Left lung (tissue), 10 donors: ENCODE data around the gene PTGFR. TPM values are rescaled to one million over a fixed set of nuclear protein-coding genes. Genes with fewer than 3 reads are reported as not detected.

ENCODE experiments used
- ATAC-seq: fragments of 200-7000 bp; cut with Tn5 transposase; one replicate; pipeline ENCODE4 v1.9.1; 2020; ENCODE audit warnings: moderate library complexity
- DNase-seq, 4 donors: peaks; one replicate each; pipeline ENCODE4 v3.0.0-alpha.2; 2013 to 2020
- H3K27ac ChIP-seq, 2 donors: fragments of 200-600 bp; sonication (generic) in 1 of 2; one replicate each; pipeline versions ENCODE4 v1.5.0 to v1.8.0; 2020 to 2021
- H3K27me3 ChIP-seq, 2 donors: fragments of 200-600 bp; sonication (generic) in 1 of 2; one replicate each; pipeline versions ENCODE4 v1.5.0 to v1.8.0; 2020 to 2021
- H3K36me3 ChIP-seq, 2 donors: fragments of 200-600 bp; sonication (generic) in 1 of 2; one replicate each; pipeline versions ENCODE4 v1.5.0 to v1.8.0; 2020 to 2021
- H3K4me1 ChIP-seq, 2 donors: fragments of 200-600 bp; one replicate each; pipeline ENCODE4 v1.8.0; 2021
- H3K4me3 ChIP-seq, 2 donors: fragments of 200-600 bp; sonication (generic) in 1 of 2; one replicate each; pipeline versions ENCODE4 v1.5.0 to v1.8.0; 2020 to 2021; ENCODE audit warnings: mild to moderate bottlenecking in 1 of 2
- H3K9me3 ChIP-seq, 2 donors: fragments of 200-600 bp; sonication (generic) in 1 of 2; one replicate each; pipeline versions ENCODE4 v1.5.0 to v1.8.0; 2020 to 2021
- intact Hi-C, 2 donors: fragments of 100-400 bp; cut with DNase I; formaldehyde crosslinking; loops; one replicate each; pipeline versions ENCODE4 v1.11.2 to v1.14.2; 2022
- polyA plus RNA-seq, 6 donors: library from polyadenylated mRNA; unstranded; fragments of 120-200 nt; gene quantifications; one replicate each; pipeline ENCODE4 v1.2.1, GENCODE V29; 2013; ENCODE audit not compliant: insufficient read length in 6 of 6
- total RNA-seq, 2 donors: library from RNA; stranded (reverse); fragmentation: NEBNext Ultra II Directional; extraction: Animal tissue kit (Norgen Biotek cat#: 25700); gene quantifications; one replicate each; pipeline ENCODE4 v1.2.1, GENCODE V29; 2021
- TF ChIP-seq, protein P1 (sequence below), 2 donors: fragments of 200-600 bp; sonication (generic) in 1 of 2; IDR thresholded peaks; one replicate each; pipeline versions ENCODE4 v1.5.0 to v1.8.0; 2021; ENCODE audit warnings: antibody characterized with exemption in 2 of 2
- donor health status: DM: no; HTN: yes; CAD: no.
- donor health status: DM: no; HTN: no; CAD: no.

PTGFR gene
- total and polyA plus RNA-seq, 8 donors = 0.10 to 4.7 (median 0.16) TPM

DNA sequence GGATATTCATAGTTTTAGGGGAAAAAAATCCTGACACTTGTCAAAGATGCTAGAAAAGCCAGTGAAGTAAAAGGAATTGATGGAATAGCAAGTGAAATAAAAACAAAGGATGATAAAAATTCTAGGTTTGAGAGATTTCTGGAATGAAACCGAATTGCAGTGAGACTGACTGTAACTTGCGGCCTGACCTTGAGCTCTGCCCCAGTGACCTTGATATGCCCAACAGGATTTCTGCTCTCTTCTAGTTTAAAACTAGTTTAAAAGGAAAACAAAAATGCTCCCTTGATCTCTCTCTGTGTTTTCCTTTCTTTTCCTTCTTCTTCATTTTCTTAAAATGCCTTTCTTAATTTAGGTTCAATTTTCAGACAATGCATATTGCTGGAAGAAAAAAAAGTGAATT lies 74.6 kb downstream of the PTGFR start:
- DNase-seq (no peak), ATAC-seq (no peak)
- TF ChIP-seq, protein P1, sequence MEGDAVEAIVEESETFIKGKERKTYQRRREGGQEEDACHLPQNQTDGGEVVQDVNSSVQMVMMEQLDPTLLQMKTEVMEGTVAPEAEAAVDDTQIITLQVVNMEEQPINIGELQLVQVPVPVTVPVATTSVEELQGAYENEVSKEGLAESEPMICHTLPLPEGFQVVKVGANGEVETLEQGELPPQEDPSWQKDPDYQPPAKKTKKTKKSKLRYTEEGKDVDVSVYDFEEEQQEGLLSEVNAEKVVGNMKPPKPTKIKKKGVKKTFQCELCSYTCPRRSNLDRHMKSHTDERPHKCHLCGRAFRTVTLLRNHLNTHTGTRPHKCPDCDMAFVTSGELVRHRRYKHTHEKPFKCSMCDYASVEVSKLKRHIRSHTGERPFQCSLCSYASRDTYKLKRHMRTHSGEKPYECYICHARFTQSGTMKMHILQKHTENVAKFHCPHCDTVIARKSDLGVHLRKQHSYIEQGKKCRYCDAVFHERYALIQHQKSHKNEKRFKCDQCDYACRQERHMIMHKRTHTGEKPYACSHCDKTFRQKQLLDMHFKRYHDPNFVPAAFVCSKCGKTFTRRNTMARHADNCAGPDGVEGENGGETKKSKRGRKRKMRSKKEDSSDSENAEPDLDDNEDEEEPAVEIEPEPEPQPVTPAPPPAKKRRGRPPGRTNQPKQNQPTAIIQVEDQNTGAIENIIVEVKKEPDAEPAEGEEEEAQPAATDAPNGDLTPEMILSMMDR (IDR thresholded peaks at IDR 0.05) = no peak
- H3K27ac ChIP-seq = no peak overlapping the region
- H3K4me3 ChIP-seq = no peak overlapping the region
- no peaks in the 10 kb centered on the region for H3K4me1 ChIP-seq
- no peaks in the 10 kb centered on the region for H3K27me3 ChIP-seq
- no peaks in the 10 kb centered on the region for H3K36me3 ChIP-seq
- H3K9me3 ChIP-seq = no peaks in the 10 kb centered on the region
- intact Hi-C loops = no loop called here

DNA sequence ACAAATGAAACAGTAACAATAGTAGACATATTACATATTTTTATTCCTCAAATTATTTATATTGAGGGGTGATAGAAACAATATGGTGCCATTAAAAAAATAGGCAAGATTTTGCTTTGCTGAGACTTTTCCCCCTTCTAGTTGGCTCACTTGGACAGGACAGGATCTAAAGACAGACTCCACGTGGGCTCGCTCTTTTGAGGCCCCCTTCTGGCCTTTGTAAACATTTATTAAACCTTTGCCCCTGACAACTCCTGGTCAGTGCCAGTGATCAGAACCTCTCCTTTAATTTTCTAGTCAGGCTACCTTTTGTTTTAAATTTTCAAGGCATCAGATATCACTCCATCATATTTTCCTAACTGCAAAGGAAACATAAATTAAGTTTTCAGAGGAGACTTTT lies 79.8 kb downstream of the PTGFR start:
- Histone ChIP-seq H3K4me3 (no peak overlapping the region), H3K36me3 (no peaks in the 10 kb centered on the region), H3K27me3 (no peaks in the 10 kb centered on the region), H3K27ac (no peak overlapping the region), H3K4me1 (no peaks in the 10 kb centered on the region), H3K9me3 (no peaks in the 10 kb centered on the region)
- no peak for ATAC-seq
- no peak for DNase-seq
- TF ChIP-seq, protein P1 (IDR thresholded peaks at IDR 0.05) = no peak
- intact Hi-C loops = no loop called here

DNA sequence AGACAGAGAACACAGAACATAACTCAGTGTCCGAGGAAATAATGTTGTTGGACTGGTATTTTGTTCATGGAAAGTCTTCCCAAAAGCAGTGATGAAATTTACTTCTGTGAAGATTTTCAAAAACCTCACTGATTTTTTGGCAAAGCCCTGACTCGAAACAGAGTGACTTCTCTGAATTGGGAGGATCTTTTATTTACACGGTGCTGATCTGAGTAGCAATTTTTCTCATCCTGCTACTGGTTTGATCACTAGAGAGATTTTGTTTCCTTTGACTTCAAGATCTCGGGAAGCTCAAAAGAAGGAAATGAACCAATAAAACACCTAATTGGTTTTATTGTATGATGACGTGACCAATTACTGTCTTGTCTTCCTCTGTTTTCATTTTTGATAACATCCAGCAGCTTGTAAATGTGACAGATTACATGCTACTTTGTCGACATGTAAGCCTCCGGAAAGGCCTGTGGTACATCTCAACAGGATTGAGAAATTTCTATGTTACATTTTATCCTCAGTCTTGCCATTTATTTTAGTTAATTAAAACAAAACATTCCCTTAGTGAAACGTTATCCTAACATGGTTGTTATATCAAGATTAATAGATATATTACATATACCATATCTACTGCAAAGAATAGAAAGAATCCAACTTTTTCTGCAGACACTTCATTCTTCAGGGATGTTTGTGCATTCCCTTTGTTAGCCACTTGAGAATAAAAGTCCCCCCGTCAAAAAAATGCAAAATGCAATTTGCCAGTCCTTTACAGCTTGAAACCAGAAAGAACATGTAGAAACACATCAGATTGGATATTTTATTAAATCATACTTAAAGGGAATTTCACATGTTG lies 86.7 kb downstream of the PTGFR start:
- Histone ChIP-seq H3K4me3 (no peak overlapping the region), H3K27me3 (no peaks in the 10 kb centered on the region), H3K36me3 (no peaks in the 10 kb centered on the region), H3K4me1 (no peaks in the 10 kb centered on the region), H3K27ac (no peak overlapping the region), H3K9me3 (no peaks in the 10 kb centered on the region)
- no peak for DNase-seq
- TF ChIP-seq, protein P1 (IDR thresholded peaks at IDR 0.05) = no peak
- no peak for ATAC-seq
- intact Hi-C loops = no loop called here

DNA sequence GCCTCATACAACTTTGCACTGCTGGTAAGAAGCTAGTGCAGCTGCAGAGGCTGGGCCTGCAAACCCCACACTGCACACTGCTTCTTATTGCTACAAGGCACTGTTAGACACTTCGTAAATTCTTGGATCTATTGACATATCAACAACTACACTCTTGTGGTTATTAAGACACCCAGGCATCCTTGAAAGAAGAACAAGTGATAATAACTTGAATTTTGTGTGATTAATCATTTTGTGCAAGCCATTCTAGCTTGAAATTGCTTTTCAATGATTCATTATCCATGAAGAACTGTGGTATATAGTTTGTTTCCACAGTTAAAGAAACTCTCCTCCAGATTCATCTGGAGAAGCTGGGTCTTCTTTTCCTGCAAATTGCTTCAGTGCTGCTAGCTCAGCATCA lies 95.8 kb downstream of the PTGFR start:
- no peaks in the 10 kb centered on the region for H3K27me3 ChIP-seq
- no peak for DNase-seq
- H3K36me3 ChIP-seq = no peaks in the 10 kb centered on the region
- intact Hi-C loops = no loop called here
- H3K4me3 ChIP-seq = no peak overlapping the region
- no peak overlapping the region for H3K27ac ChIP-seq
- TF ChIP-seq, protein P1 (IDR thresholded peaks at IDR 0.05) = no peak
- no peaks in the 10 kb centered on the region for H3K4me1 ChIP-seq
- no peak for ATAC-seq
- H3K9me3 ChIP-seq = no peaks in the 10 kb centered on the region

DNA sequence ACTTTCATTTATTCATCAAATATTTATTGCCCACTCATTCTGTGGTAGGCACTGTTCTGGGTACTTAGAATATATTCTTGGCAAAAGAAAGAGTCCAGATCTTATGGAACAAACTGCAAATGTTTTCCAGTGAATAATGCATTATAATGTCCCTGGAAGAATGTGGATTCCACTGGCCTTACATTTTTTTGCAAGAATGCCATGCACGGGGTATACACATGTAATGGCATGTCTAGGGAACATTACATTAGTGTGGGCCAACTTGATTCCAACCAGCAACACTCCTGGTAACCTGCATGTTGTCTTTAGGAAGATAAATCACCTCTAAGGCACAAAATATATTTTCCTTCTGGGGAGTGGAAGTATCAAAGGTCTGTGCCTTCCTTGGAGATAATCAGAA lies 96.4 kb downstream of the PTGFR start:
- H3K27me3 ChIP-seq = no peaks in the 10 kb centered on the region
- no peak overlapping the region for H3K27ac ChIP-seq
- H3K9me3 ChIP-seq = no peaks in the 10 kb centered on the region
- intact Hi-C loops = no loop called here
- no peaks in the 10 kb centered on the region for H3K36me3 ChIP-seq
- no peak for ATAC-seq
- H3K4me1 ChIP-seq = no peaks in the 10 kb centered on the region
- DNase-seq = no peak
- no peak overlapping the region for H3K4me3 ChIP-seq
- TF ChIP-seq, protein P1 (IDR thresholded peaks at IDR 0.05) = no peak

Other genes with a start within 250 kb of the PTGFR start
- gene IFI44L, start 129.5 kb downstream of the PTGFR start, total RNA-seq = 10 to 100 TPM; 12.4 to 24.0 TPM
- 1 to 10 TPM; 3.3 to 5.2 (median 4.0) TPM for gene IFI44L, start 129.5 kb downstream of the PTGFR start, polyA plus RNA-seq
- 10 to 100 TPM; 40.8 to 58.4 TPM for gene IFI44, start 158.9 kb downstream of the PTGFR start, total RNA-seq
- gene IFI44, start 158.9 kb downstream of the PTGFR start, polyA plus RNA-seq = 10 to 100 TPM; 44.8 to 77.8 (median 53.7) TPM